NCI-H510A (cell line): ENCODE data around the gene DNAAF3.

Source experiments
- DNase-seq: peaks from one replicate; lab custom pipeline; 2025; lab: John Stamatoyannopoulos, UW

The DNAAF3 gene

GRCh38 chr19:55116232-55116858, 50.1 kb downstream of the DNAAF3 start:
- DNase-seq = no peak

GRCh38 chr19:55115446-55116065, 50.9 kb downstream of the DNAAF3 start:
- DNase-seq = no peak

- DNase-seq = no peak
Observed at GRCh38 chr19:55114566-55115145, 51.8 kb downstream of the DNAAF3 start.

GRCh38 chr19:55113570-55114039, 52.8 kb downstream of the DNAAF3 start:
- DNase-seq = no peak

GRCh38 chr19:55112777-55113569, 53.4 kb downstream of the DNAAF3 start:
- no peak for DNase-seq

- no peak for DNase-seq
Observed at GRCh38 chr19:55112246-55112776, 54.1 kb downstream of the DNAAF3 start.

GRCh38 chr19:55111238-55111831, 55.1 kb downstream of the DNAAF3 start:
- no peak for DNase-seq

GRCh38 chr19:55109527-55110291, 56.7 kb downstream of the DNAAF3 start:
- no peak for DNase-seq
